PC-9 (cell line): ENCODE data around the gene HSFX4. TPM values are rescaled to one million over a fixed set of nuclear protein-coding genes. Genes with fewer than 3 reads are reported as not detected.

Experiments used
- BruUV-seq: library from RNA; stranded (reverse); fragments of 400-500 nt; replicated peaks from 2 replicates; lab custom pipeline; 2021; lab: Mats Ljungman, UMichigan
- CTCF ChIA-PET: fragments of 300-600 bp; sonication (Branson Sonifier 250); formaldehyde crosslinking; loops from one replicate; lab custom pipeline; 2022; ENCODE audit warnings: antibody characterized with exemption; lab: Charles Lee
- POLR2A ChIA-PET: fragments of 300-600 bp; sonication (Branson Sonifier 250); formaldehyde crosslinking; loops from one replicate; lab custom pipeline; 2022; ENCODE audit warnings: antibody characterized with exemption; ENCODE audit not compliant: unreplicated experiment; lab: Charles Lee
- DNase-seq, 2 experiments: peaks; one replicate each; pipeline versions ENCODE4 v3.0.0 to v3.0.0-alpha.2; 2015 to 2022; ENCODE audit warnings: mixed read lengths in 1 of 2
- H2AFZ ChIP-seq: fragments of 200-600 bp; sonication (generic); 2 replicates; pipeline ENCODE4 v1.8.1; 2017; ENCODE audit warnings: antibody characterized with exemption
- H3F3A ChIP-seq: fragments of 200-600 bp; sonication (generic); 2 replicates; pipeline ENCODE4 v1.8.1; 2017; ENCODE audit warnings: antibody characterized with exemption, mild to moderate bottlenecking, low read depth; ENCODE audit not compliant: insufficient read depth
- H3K27ac ChIP-seq: fragments of 200-600 bp; sonication (generic); 2 replicates; pipeline ENCODE4 v1.6.1; 2016; ENCODE audit warnings: mixed run types
- H3K27me3 ChIP-seq: fragments of 200-600 bp; sonication (generic); 2 replicates; pipeline ENCODE4 v1.6.1; 2016; ENCODE audit warnings: low read depth, mixed run types; ENCODE audit not compliant: insufficient read depth
- H3K36me3 ChIP-seq: fragments of 200-600 bp; sonication (generic); 2 replicates; pipeline ENCODE4 v1.6.1; 2016; ENCODE audit warnings: low read depth, mixed run types
- H3K4me1 ChIP-seq: fragments of 200-600 bp; sonication (generic); replicated peaks from 2 replicates; pipeline ENCODE4 v1.6.1; 2016; ENCODE audit warnings: mixed run types; ENCODE audit not compliant: insufficient read depth
- H3K4me2 ChIP-seq: fragments of 200-600 bp; sonication (generic); 2 replicates; pipeline ENCODE4 v1.6.1; 2017; ENCODE audit warnings: mixed run types
- H3K4me3 ChIP-seq: fragments of 200-600 bp; sonication (generic); 2 replicates; pipeline ENCODE4 v1.6.1; 2016; ENCODE audit warnings: mixed run types
- H3K79me2 ChIP-seq: fragments of 200-600 bp; sonication (generic); 2 replicates; pipeline ENCODE4 v1.6.1; 2017; ENCODE audit warnings: low read depth, mixed run types
- H3K9me2 ChIP-seq: fragments of 200-600 bp; sonication (generic); 2 replicates; pipeline ENCODE4 v1.8.1; 2017; ENCODE audit warnings: mild to moderate bottlenecking; ENCODE audit not compliant: insufficient read depth
- H3K9me3 ChIP-seq: fragments of 200-600 bp; sonication (generic); 2 replicates; pipeline ENCODE4 v1.8.1; 2016; ENCODE audit warnings: low read depth; ENCODE audit not compliant: insufficient read depth
- H4K20me1 ChIP-seq: fragments of 200-600 bp; sonication (generic); 2 replicates; pipeline ENCODE4 v1.8.1; 2017; ENCODE audit not compliant: insufficient read depth
- CTCF ChIP-seq: fragments of 200-600 bp; sonication (generic); conservative IDR thresholded peaks from 2 replicates; pipeline ENCODE4 v1.6.1; 2017; ENCODE audit warnings: mixed run types, antibody characterized with exemption, mild to moderate bottlenecking, moderate library complexity
- EZH2 ChIP-seq: fragments of 200-600 bp; sonication (generic); IDR thresholded peaks from 2 replicates; pipeline ENCODE4 v1.8.0; 2017; ENCODE audit warnings: antibody characterized with exemption, low read depth
- intact Hi-C: fragments of 100-400 bp; cut with micrococcal nuclease; formaldehyde crosslinking; loops from one replicate; pipeline ENCODE4 v1.10.0; 2022; ENCODE audit not compliant: unreplicated experiment
- total RNA-seq: library from RNA; stranded (reverse); gene quantifications from 2 replicates; pipeline ENCODE4 v1.2.3, GENCODE V29; 2021

The HSFX4 gene
- total RNA-seq, 1 experiment from 2014 or later = not detected

DNA sequence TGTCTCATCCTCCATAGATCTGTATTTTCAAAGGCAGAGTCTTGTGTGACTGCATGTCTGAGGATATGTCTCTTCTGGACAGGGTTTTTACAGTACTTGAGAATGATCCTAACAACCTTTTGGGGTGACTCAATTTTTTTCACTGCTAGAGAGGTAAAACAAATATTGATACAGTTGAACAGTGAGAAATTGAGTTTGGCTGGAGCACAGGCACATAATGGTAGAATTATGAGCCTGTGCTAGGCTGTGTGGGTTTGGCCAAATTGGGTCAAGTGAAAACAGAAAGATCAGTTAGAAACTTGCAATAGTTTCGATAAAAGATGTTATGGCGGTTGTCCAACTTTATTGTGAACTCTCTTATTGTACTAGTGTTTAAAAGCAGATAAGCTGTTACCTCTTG is 32.2 kb downstream of the HSFX4 start:
- Histone ChIP-seq H3K4me2 (no peak overlapping the region), H3K27me3 (no peaks in the 10 kb centered on the region), H3K27ac (no peak overlapping the region), H3K79me2 (no peaks in the 10 kb centered on the region), H3K9me2 (no peaks in the 10 kb centered on the region), H3F3A (0 out of 2 replicates have a peak, but pooled peaks cover 13% of the 10 kb centered on the region), H3K4me1 (no peaks in the 10 kb centered on the region), H3K36me3 (peaks cover 4% of the 10 kb centered on the region), H4K20me1 (no peaks in the 10 kb centered on the region), H3K9me3 (no peaks in the 10 kb centered on the region), H3K4me3 (no peak overlapping the region), H2AFZ (no peak overlapping the region)
- DNase-seq = no peak
- no peak for TF ChIP-seq CTCF
- TF ChIP-seq EZH2 = no peak
- intact Hi-C loops = loop anchor here (5.0 kb wide), 3 partner anchors 186 to 526 kb away; no protein-coding TSS in a partner anchor
- BruUV-seq = no TSS peak
- ChIA-PET CTCF (no interaction called here), POLR2A (no interaction called here)

- intact Hi-C loops = loop anchor here (2.0 to 5.0 kb wide), 5 partner anchors 185 to 755 kb away; no protein-coding TSS in a partner anchor
- Histone ChIP-seq H3K4me1 (no peaks in the 10 kb centered on the region), H2AFZ (no peak overlapping the region), H3K4me2 (no peak overlapping the region), H3K9me3 (no peaks in the 10 kb centered on the region), H3K27ac (no peak overlapping the region), H3K4me3 (no peak overlapping the region), H3K9me2 (no peaks in the 10 kb centered on the region), H3F3A (0 out of 2 replicates have a peak, but pooled peaks cover 13% of the 10 kb centered on the region), H3K27me3 (no peaks in the 10 kb centered on the region), H3K79me2 (no peaks in the 10 kb centered on the region), H4K20me1 (no peaks in the 10 kb centered on the region), H3K36me3 (peaks cover 2% of the 10 kb centered on the region)
- CTCF ChIA-PET = no interaction called here
- TF ChIP-seq CTCF = no peak
- no peak for TF ChIP-seq EZH2
- POLR2A ChIA-PET = no interaction called here
- DNase-seq = no peak
- BruUV-seq = no TSS peak
These were observed 32.6 kb downstream of the HSFX4 start for GRCh38 chrX:149962010-149962409.

DNA sequence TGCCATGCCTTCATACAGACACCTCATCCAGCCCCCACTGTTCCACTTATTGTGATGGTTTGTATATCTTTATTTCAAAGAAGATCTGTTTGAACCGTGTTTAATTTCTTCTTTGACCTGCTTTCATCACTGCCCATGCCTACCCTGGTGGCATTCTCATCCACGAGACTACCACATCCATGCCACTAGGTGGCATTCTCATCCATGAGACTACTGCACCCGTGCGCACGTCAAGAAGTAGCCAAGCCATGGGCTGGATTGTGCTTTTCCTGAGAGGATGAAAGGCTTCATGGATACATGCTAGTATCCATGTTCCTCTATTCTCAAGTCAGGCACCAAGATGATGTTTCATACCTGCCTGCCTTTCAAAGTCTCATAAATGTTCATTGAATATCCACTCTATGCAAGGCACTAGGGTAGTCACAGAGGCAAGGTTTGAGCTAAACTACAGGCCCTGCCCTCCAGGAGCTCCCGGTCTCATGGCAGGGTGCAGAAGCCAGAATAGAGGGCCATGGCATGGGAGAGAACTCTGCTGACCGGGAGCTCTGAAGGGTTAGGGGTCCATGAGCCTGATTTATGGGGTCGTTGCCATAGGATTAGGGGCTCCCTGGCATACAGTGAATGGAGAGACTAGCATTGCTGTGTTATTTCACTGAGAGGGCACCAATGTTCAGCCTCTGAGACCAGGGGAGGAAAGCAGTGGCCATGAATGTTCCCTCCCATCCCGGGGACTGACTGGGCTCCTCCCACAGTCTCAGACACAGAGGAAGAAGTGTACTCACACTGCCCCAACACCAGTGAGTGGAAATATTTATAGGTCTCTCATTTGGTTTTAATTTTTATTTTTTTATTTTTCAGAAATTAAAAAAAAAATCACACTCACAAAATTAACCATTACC is 33.7 kb downstream of the HSFX4 start:
- DNase-seq = peak; percentile 48 to 55
- POLR2A ChIA-PET = no interaction called here
- no peaks in the 10 kb centered on the region for H3K9me3 ChIP-seq
- intact Hi-C loops = loop anchor here (1.0 to 5.0 kb wide), 6 partner anchors 184 to 754 kb away; no protein-coding TSS in a partner anchor
- CTCF ChIA-PET = interaction anchor here (0.6 kb wide), 1 partner anchor 756 kb away, joined by 6 read pairs; no protein-coding TSS in a partner anchor
- H3F3A ChIP-seq = 0 out of 2 replicates have a peak, but pooled peaks cover 13% of the 10 kb centered on the region
- BruUV-seq = no TSS peak
- no peaks in the 10 kb centered on the region for H4K20me1 ChIP-seq
- H3K27me3 ChIP-seq = no peaks in the 10 kb centered on the region
- no peaks in the 10 kb centered on the region for H3K4me1 ChIP-seq
- no peaks in the 10 kb centered on the region; the same call in 1 of the 2 replicates for H3K36me3 ChIP-seq
- H3K9me2 ChIP-seq = no peaks in the 10 kb centered on the region
- H3K4me2 ChIP-seq = no peak overlapping the region
- H3K27ac ChIP-seq = no peak overlapping the region; the same call in 1 of the 2 replicates
- no peaks in the 10 kb centered on the region for H3K79me2 ChIP-seq
- no peak overlapping the region for H3K4me3 ChIP-seq
- TF ChIP-seq EZH2 = no peak
- TF ChIP-seq CTCF = peak; percentile 95
- H2AFZ ChIP-seq = no peak overlapping the region
